Activated B cell treated with CpG ODN at 0.5 μM for 24 hours (primary cell): ENCODE measurements around the gene CIT. TPM values are rescaled to one million over a fixed set of nuclear protein-coding genes. Genes with fewer than 3 reads are reported as not detected.

Experiments
- ATAC-seq: fragments of 200-7000 bp; cut with Tn5 transposase; one replicate; pipeline ENCODE4 v1.10.0; 2021; ENCODE audit warnings: low read depth, mild to moderate bottlenecking, moderate library complexity
- CTCF ChIA-PET: fragments of 350-600 bp; sonication (Branson Sonifier 250); formaldehyde crosslinking; loops from one replicate; lab custom pipeline; 2021; ENCODE audit warnings: antibody characterized with exemption; lab: Charles Lee
- POLR2A ChIA-PET: fragments of 350-600 bp; sonication (Branson Sonifier 250); formaldehyde crosslinking; loops from one replicate; lab custom pipeline; 2021; ENCODE audit warnings: antibody characterized with exemption; lab: Charles Lee
- DNase-seq: peaks from one replicate; pipeline ENCODE4 v3.0.0; 2022
- H3K27ac Mint-ChIP-seq: one replicate; pipeline ENCODE4 v1.8.0; 2020; ENCODE audit warnings: mixed read lengths
- H3K27me3 Mint-ChIP-seq: one replicate; pipeline ENCODE4 v1.8.0; 2021; ENCODE audit warnings: mixed read lengths
- H3K36me3 Mint-ChIP-seq: one replicate; pipeline ENCODE4 v1.8.0; 2021; ENCODE audit warnings: low read depth, mixed read lengths
- H3K4me1 Mint-ChIP-seq: one replicate; pipeline ENCODE4 v1.8.0; 2021; ENCODE audit warnings: mixed read lengths
- H3K4me3 Mint-ChIP-seq: one replicate; pipeline ENCODE4 v1.8.0; 2020; ENCODE audit warnings: mild to moderate bottlenecking, mixed read lengths
- H3K9me3 Mint-ChIP-seq: one replicate; pipeline ENCODE4 v1.8.0; 2020; ENCODE audit warnings: mixed read lengths
- CTCF ChIP-seq: fragments of 200-600 bp; IDR thresholded peaks from one replicate; pipeline ENCODE4 v1.8.0; 2022; ENCODE audit warnings: antibody characterized with exemption, mild to moderate bottlenecking
- intact Hi-C: fragments of 100-400 bp; cut with micrococcal nuclease; formaldehyde crosslinking; loops from one replicate; pipeline ENCODE4 v1.15.1; 2024
- total RNA-seq: library from RNA; stranded (reverse); gene quantifications from 2 replicates; pipeline ENCODE4 v1.2.3, GENCODE V29; 2022

CIT gene
- total RNA-seq, 1 donor from 2014 or later = 6.1 TPM

- no peak for TF ChIP-seq CTCF
- H3K27ac Mint-ChIP-seq = no peak overlapping the region
- ATAC-seq = no peak
- CTCF ChIA-PET = no interaction called here
- intact Hi-C loops = no loop called here
- POLR2A ChIA-PET = no interaction called here
- no peak overlapping the region for H3K4me3 Mint-ChIP-seq
- DNase-seq = no peak
- H3K4me1 Mint-ChIP-seq = peaks cover 3% of the 10 kb centered on the region
- H3K36me3 Mint-ChIP-seq = no peaks in the 10 kb centered on the region
- no peaks in the 10 kb centered on the region for H3K27me3 Mint-ChIP-seq
- no peaks in the 10 kb centered on the region for H3K9me3 Mint-ChIP-seq
Observed at GRCh38 chr12:119835068-119835467, 42.1 kb downstream of the CIT start.

GRCh38 chr12:119829439-119829838, 47.7 kb downstream of the CIT start:
- no peaks in the 10 kb centered on the region for H3K36me3 Mint-ChIP-seq
- no peak for ATAC-seq
- ChIA-PET POLR2A (no interaction called here), CTCF (no interaction called here)
- no peak overlapping the region for H3K4me3 Mint-ChIP-seq
- no peak for TF ChIP-seq CTCF
- no peaks in the 10 kb centered on the region for H3K4me1 Mint-ChIP-seq
- no peak for DNase-seq
- no peaks in the 10 kb centered on the region for H3K9me3 Mint-ChIP-seq
- no peak overlapping the region for H3K27ac Mint-ChIP-seq
- no peaks in the 10 kb centered on the region for H3K27me3 Mint-ChIP-seq
- intact Hi-C loops = no loop called here

GRCh38 chr12:119828300-119828699, 48.8 kb downstream of the CIT start:
- POLR2A ChIA-PET = no interaction called here
- Mint-ChIP-seq H3K4me3 (no peak overlapping the region), H3K4me1 (no peaks in the 10 kb centered on the region), H3K9me3 (no peaks in the 10 kb centered on the region), H3K27me3 (no peaks in the 10 kb centered on the region), H3K36me3 (no peaks in the 10 kb centered on the region), H3K27ac (no peak overlapping the region)
- intact Hi-C loops = no loop called here
- no peak for TF ChIP-seq CTCF
- ATAC-seq (no peak), DNase-seq (no peak)
- CTCF ChIA-PET = interaction anchor here (0.6 kb wide), 1 partner anchor 42 kb away, joined by 5 read pairs; no protein-coding TSS in a partner anchor

- Mint-ChIP-seq H3K9me3 (no peaks in the 10 kb centered on the region), H3K4me1 (no peaks in the 10 kb centered on the region), H3K27me3 (no peaks in the 10 kb centered on the region), H3K27ac (no peak overlapping the region), H3K36me3 (no peaks in the 10 kb centered on the region), H3K4me3 (no peak overlapping the region)
- ChIA-PET CTCF (interaction anchor here (0.6 kb wide), 1 partner anchor 42 kb away, joined by 5 read pairs; no protein-coding TSS in a partner anchor), POLR2A (no interaction called here)
- TF ChIP-seq CTCF = no peak
- no peak for DNase-seq
- intact Hi-C loops = no loop called here
- ATAC-seq = no peak
Observed at GRCh38 chr12:119827760-119828159, 49.4 kb downstream of the CIT start.

GRCh38 chr12:119826661-119827445, 50.3 kb downstream of the CIT start:
- no peaks in the 10 kb centered on the region for H3K36me3 Mint-ChIP-seq
- DNase-seq (no peak), ATAC-seq (no peak)
- intact Hi-C loops = no loop called here
- no peaks in the 10 kb centered on the region for H3K4me1 Mint-ChIP-seq
- H3K27ac Mint-ChIP-seq = no peak overlapping the region
- ChIA-PET CTCF (no interaction called here), POLR2A (no interaction called here)
- H3K9me3 Mint-ChIP-seq = no peaks in the 10 kb centered on the region
- H3K27me3 Mint-ChIP-seq = no peaks in the 10 kb centered on the region
- no peak overlapping the region for H3K4me3 Mint-ChIP-seq
- TF ChIP-seq CTCF = no peak
